ENCODE data around the gene EIF2AK2.

EIF2AK2 gene

DNA sequence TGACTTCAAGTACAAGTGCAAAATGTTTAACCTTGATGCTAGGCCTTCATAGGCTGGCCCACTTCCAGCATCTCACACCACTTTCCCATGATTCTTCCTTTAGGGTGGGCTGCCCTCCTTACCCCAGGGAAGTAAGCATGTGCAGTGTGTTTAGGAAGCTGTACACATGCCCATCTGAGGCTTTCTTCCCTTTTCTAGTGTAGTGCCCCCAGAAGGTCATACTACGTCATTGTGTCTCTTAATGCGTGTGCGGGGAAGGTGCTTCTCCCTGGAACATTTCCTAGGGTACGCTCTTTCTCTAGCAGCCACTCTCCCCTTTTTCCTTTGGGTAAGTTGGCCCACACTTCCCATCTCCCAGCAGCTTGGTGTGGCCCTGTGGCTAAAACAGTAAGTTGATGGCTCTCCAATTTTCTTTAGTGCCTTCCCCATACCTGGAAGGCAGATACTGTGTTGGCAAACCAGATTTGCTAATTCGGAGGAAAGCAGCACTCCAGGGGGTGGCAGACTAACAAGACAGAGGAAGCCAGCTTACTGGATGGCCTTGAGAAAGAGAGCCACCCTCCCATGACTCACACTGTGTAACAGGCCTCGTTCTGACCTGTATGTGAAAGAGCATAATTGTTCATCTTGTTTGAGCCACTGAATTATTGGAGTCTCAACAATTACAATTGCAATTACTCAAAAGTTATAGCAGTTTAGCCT, 32.8 kb upstream of the EIF2AK2 start:
- Histone ChIP-seq H3K79me2 (ENCODE audit: low read length) (no peaks in the 10 kb centered on the region), H3K9me3 (ENCODE audit: insufficient read depth, low read length) (no peaks in the 10 kb centered on the region), H3K27ac (ENCODE audit: low read length) (no peak overlapping the region), H3K9ac (ENCODE audit: low read length) (no peak overlapping the region), H3K4me2 (ENCODE audit: low read length) (no peak overlapping the region), H4K20me1 (ENCODE audit: insufficient read depth, low read length) (no peaks in the 10 kb centered on the region), H2AFZ (ENCODE audit: low read depth, low read length) (no peak overlapping the region), H3K27me3 (ENCODE audit: low read depth, low read length) (peaks cover 5% of the 10 kb centered on the region; the same call in 1 of the 2 replicates), H3K36me3 (replicated peaks; ENCODE audit: low read depth, low read length) (no peaks in the 10 kb centered on the region), H3K4me1 (ENCODE audit: low read length) (no peaks in the 10 kb centered on the region), H3K4me3 (ENCODE audit: low read length) (no peak overlapping the region)
- TF ChIP-seq EZH2phosphoT487 (IDR thresholded peaks at IDR 0.05; ENCODE audit: low read depth), result no peak
- TF ChIP-seq, protein P1, sequence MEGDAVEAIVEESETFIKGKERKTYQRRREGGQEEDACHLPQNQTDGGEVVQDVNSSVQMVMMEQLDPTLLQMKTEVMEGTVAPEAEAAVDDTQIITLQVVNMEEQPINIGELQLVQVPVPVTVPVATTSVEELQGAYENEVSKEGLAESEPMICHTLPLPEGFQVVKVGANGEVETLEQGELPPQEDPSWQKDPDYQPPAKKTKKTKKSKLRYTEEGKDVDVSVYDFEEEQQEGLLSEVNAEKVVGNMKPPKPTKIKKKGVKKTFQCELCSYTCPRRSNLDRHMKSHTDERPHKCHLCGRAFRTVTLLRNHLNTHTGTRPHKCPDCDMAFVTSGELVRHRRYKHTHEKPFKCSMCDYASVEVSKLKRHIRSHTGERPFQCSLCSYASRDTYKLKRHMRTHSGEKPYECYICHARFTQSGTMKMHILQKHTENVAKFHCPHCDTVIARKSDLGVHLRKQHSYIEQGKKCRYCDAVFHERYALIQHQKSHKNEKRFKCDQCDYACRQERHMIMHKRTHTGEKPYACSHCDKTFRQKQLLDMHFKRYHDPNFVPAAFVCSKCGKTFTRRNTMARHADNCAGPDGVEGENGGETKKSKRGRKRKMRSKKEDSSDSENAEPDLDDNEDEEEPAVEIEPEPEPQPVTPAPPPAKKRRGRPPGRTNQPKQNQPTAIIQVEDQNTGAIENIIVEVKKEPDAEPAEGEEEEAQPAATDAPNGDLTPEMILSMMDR (IDR thresholded peaks at IDR 0.05; ENCODE audit: low read depth, low read length), result no peak

DNA sequence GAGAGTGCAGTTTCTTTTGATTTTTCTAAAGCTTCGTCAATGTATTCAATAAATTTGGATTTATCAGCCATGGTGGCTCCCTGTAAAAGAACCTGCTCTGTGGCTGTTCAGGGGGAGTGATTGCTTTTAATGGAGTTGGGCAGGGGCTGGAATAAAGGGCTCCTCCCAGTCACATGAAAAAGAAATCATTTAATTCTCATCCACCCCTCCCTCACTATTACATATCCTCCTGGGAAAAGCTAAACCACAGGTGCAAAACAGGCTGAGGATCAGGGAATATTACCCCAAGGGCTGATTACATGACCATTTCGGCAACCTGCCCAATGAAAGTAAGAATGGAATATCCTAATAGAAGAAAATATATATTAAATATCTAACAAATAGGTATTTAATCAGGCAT, 31.8 kb upstream of the EIF2AK2 start, which contains the start of gene SULT6B1:
Gene SULT6B1 (minus strand): TSS at position 101 of the 400 bp plus-strand sequence. CDS start 30 bp downstream, at position 71.
- peaks cover 5% of the 10 kb centered on the region; the same call in 1 of the 2 replicates for H3K27me3 ChIP-seq (ENCODE audit: low read depth, low read length)
- H3K9me3 ChIP-seq (ENCODE audit: insufficient read depth, low read length), result no peaks in the 10 kb centered on the region
- no peaks in the 10 kb centered on the region for H3K79me2 ChIP-seq (ENCODE audit: low read length)
- no peak within 1 kb of the TSS for H3K9ac ChIP-seq (ENCODE audit: low read length)
- H3K4me1 ChIP-seq (ENCODE audit: low read length), result no peaks in the 10 kb centered on the region
- H2AFZ ChIP-seq (ENCODE audit: low read depth, low read length), result no peak within 1 kb of the TSS
- no peak within 1 kb of the TSS for H3K4me2 ChIP-seq (ENCODE audit: low read length)
- H4K20me1 ChIP-seq (ENCODE audit: insufficient read depth, low read length), result no peaks in the 10 kb centered on the region
- no peak within 1 kb of the TSS for H3K27ac ChIP-seq (ENCODE audit: low read length)
- no peaks in the 10 kb centered on the region for H3K36me3 ChIP-seq (replicated peaks; ENCODE audit: low read depth, low read length)
- H3K4me3 ChIP-seq (ENCODE audit: low read length), result no peak within 1 kb of the TSS
- no peak for TF ChIP-seq EZH2phosphoT487 (IDR thresholded peaks at IDR 0.05; ENCODE audit: low read depth)
- TF ChIP-seq, protein P1 (IDR thresholded peaks at IDR 0.05; ENCODE audit: low read depth, low read length), result no peak

DNA sequence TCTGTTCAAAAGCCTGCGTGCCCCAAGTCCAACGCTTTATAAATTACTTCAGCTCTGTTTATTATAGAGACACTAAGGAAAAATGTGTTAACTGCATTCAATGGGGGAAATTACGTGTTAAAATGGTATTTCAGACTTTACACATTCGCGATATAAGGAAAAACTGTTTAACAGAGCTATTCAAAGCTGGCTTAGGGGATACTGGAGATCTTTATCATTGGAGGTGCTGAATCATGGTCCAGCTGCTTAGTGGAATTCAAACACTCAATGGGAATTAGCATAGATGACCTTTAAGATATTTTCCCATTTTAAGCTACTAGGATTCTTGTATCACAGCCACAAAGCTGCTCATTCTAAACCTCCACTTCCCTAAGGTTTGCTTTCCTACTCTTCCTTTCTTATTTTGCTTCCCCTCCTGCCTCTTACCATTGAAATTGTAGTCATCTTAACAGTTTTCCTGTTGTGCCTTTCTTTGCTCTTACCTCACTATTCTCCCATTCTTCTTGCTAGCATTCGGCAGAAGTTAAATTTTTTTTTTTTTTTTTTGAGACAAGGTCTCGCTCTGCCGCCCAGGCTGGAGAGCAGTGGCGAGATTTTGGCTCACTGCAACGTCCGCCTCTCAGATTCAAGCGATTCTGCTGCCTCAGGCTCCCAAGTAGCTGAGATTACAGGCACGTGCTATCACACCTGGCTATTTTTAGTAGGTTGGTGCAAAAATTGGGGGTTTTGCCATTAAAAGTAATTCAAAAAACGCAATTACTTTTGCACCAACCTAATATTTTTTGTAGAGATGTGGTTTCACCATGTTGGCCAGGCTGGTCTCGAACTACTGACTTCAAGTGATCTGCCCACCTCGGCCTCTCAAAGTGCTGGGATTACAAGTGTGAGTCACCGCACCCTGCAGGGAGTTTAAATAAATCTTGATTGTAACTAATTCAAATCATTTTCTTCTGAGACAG, 25.2 kb upstream of the EIF2AK2 start:
- Histone ChIP-seq H3K9me3 (ENCODE audit: insufficient read depth, low read length) (no peaks in the 10 kb centered on the region), H2AFZ (ENCODE audit: low read depth, low read length) (no peak overlapping the region), H4K20me1 (ENCODE audit: insufficient read depth, low read length) (no peaks in the 10 kb centered on the region), H3K27me3 (ENCODE audit: low read depth, low read length) (peaks cover 5% of the 10 kb centered on the region), H3K79me2 (ENCODE audit: low read length) (no peaks in the 10 kb centered on the region), H3K27ac (ENCODE audit: low read length) (no peak overlapping the region), H3K36me3 (replicated peaks; ENCODE audit: low read depth, low read length) (no peaks in the 10 kb centered on the region), H3K4me1 (ENCODE audit: low read length) (peaks cover 12% of the 10 kb centered on the region), H3K4me2 (ENCODE audit: low read length) (no peak overlapping the region), H3K9ac (ENCODE audit: low read length) (no peak overlapping the region), H3K4me3 (ENCODE audit: low read length) (no peak overlapping the region)
- TF ChIP-seq, protein P1 (IDR thresholded peaks at IDR 0.05; ENCODE audit: low read depth, low read length), result no peak
- no peak for TF ChIP-seq EZH2phosphoT487 (IDR thresholded peaks at IDR 0.05; ENCODE audit: low read depth)

DNA sequence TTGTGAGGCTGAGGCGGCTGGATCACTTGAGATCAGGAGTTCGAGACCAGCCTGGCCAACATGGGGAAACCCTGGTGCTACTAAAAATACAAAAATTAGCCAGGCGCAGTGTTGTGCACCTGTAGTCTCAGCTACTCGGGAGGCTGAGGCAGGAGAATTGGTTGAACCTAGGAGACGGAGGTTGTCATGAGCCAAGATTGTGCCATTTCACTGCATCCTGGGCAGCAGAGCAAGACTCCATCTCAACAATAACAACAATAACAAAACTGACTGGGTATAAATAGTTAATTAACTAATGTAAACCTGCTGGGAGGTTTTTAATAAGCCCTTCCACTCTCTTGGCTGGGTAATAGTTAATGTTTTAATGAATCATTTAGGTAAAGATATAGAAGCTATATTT, 23.9 kb upstream of the EIF2AK2 start:
- H2AFZ ChIP-seq (ENCODE audit: low read depth, low read length), result no peak overlapping the region
- no peak overlapping the region for H3K27ac ChIP-seq (ENCODE audit: low read length)
- no peaks in the 10 kb centered on the region for H3K36me3 ChIP-seq (replicated peaks; ENCODE audit: low read depth, low read length)
- H3K4me3 ChIP-seq (ENCODE audit: low read length), result 0 out of 2 replicates have a peak overlapping the region, but pooled peaks have one; percentile 1
- peaks cover 12% of the 10 kb centered on the region for H3K4me1 ChIP-seq (ENCODE audit: low read length)
- H3K9me3 ChIP-seq (ENCODE audit: insufficient read depth, low read length), result no peaks in the 10 kb centered on the region
- no peak for TF ChIP-seq EZH2phosphoT487 (IDR thresholded peaks at IDR 0.05; ENCODE audit: low read depth)
- TF ChIP-seq, protein P1 (IDR thresholded peaks at IDR 0.05; ENCODE audit: low read depth, low read length), result no peak
- peak overlapping the region; percentile 51 for H3K4me2 ChIP-seq (ENCODE audit: low read length)
- no peak overlapping the region for H3K9ac ChIP-seq (ENCODE audit: low read length)
- no peaks in the 10 kb centered on the region for H4K20me1 ChIP-seq (ENCODE audit: insufficient read depth, low read length)
- no peaks in the 10 kb centered on the region; the same call in 1 of the 2 replicates for H3K27me3 ChIP-seq (ENCODE audit: low read depth, low read length)
- no peaks in the 10 kb centered on the region for H3K79me2 ChIP-seq (ENCODE audit: low read length)

Measured in OCI-LY3 (cell line).